ENCODE measurements around the gene UBC.
"Not testable (repeated sequence)": the region's sequence is repeated elsewhere in the genome, so short reads cannot be mapped to it uniquely, and the experiment has no call there.

UBC gene

GRCh38 chr12:124884587-124885438, 29.6 kb downstream of the UBC start:
- no peak for DNase-seq (ENCODE audit: low read depth)

- DNase-seq (ENCODE audit: low read depth), result no peak
Observed at GRCh38 chr12:124883263-124884130, 31.0 kb downstream of the UBC start.

GRCh38 chr12:124881123-124881522, 33.3 kb downstream of the UBC start:
- no peak for DNase-seq (ENCODE audit: low read depth)

GRCh38 chr12:124880335-124880734, 34.1 kb downstream of the UBC start:
- not testable (repeated sequence) for DNase-seq (ENCODE audit: low read depth)

GRCh38 chr12:124878795-124879516, 35.5 kb downstream of the UBC start:
- DNase-seq (ENCODE audit: low read depth), result no peak

GRCh38 chr12:124877423-124877822, 37.0 kb downstream of the UBC start:
- DNase-seq (ENCODE audit: low read depth), result no peak

- no peak for DNase-seq (ENCODE audit: low read depth)
Observed at GRCh38 chr12:124876171-124876570, 38.3 kb downstream of the UBC start.

GRCh38 chr12:124875803-124876132, 38.7 kb downstream of the UBC start:
- DNase-seq (ENCODE audit: low read depth), result no peak

GRCh38 chr12:124874988-124875802, 39.3 kb downstream of the UBC start:
- DNase-seq (ENCODE audit: low read depth), result no peak

- no peak for DNase-seq (ENCODE audit: low read depth)
Observed at GRCh38 chr12:124874188-124874587, 40.3 kb downstream of the UBC start.

GRCh38 chr12:124872068-124872719, 42.3 kb downstream of the UBC start:
- no peak for DNase-seq (ENCODE audit: low read depth)

GRCh38 chr12:124871297-124871696, 43.2 kb downstream of the UBC start:
- no peak for DNase-seq (ENCODE audit: low read depth)

- no peak for DNase-seq (ENCODE audit: low read depth)
Observed at GRCh38 chr12:124870515-124870914, 43.9 kb downstream of the UBC start.

- no peak for DNase-seq (ENCODE audit: low read depth)
Observed at GRCh38 chr12:124869059-124869665, 45.3 kb downstream of the UBC start.

GRCh38 chr12:124868252-124869058, 46.0 kb downstream of the UBC start:
- DNase-seq (ENCODE audit: low read depth), result no peak

GRCh38 chr12:124867401-124867930, 47.0 kb downstream of the UBC start:
- no peak for DNase-seq (ENCODE audit: low read depth)

GRCh38 chr12:124866883-124867400, 47.5 kb downstream of the UBC start:
- no peak for DNase-seq (ENCODE audit: low read depth)

GRCh38 chr12:124866195-124866882, 48.1 kb downstream of the UBC start:
- DNase-seq (ENCODE audit: low read depth), result no peak

- DNase-seq (ENCODE audit: low read depth), result no peak
Observed at GRCh38 chr12:124865728-124866127, 48.7 kb downstream of the UBC start.
